AG10803 (cell line): ENCODE results near the gene HEPHL1.
"Not testable (repeated sequence)": the region's sequence is repeated elsewhere in the genome, so short reads cannot be mapped to it uniquely, and the experiment has no call there.

ENCODE experiments used
- DNase-seq: peaks from one replicate; pipeline ENCODE4 v3.0.0; 2010; ENCODE audit warnings: low read depth
- H3K4me3 ChIP-seq: 2 replicates; pipeline ENCODE4 v1.5.1; 2011; ENCODE audit warnings: mild to moderate bottlenecking, low read length, control low read depth
- TF ChIP-seq, protein P1 (sequence below): conservative IDR thresholded peaks from 2 replicates; pipeline ENCODE4 v1.5.1; 2011; ENCODE audit warnings: mild to moderate bottlenecking, low read length, control low read depth, inconsistent platforms

The HEPHL1 gene

DNA sequence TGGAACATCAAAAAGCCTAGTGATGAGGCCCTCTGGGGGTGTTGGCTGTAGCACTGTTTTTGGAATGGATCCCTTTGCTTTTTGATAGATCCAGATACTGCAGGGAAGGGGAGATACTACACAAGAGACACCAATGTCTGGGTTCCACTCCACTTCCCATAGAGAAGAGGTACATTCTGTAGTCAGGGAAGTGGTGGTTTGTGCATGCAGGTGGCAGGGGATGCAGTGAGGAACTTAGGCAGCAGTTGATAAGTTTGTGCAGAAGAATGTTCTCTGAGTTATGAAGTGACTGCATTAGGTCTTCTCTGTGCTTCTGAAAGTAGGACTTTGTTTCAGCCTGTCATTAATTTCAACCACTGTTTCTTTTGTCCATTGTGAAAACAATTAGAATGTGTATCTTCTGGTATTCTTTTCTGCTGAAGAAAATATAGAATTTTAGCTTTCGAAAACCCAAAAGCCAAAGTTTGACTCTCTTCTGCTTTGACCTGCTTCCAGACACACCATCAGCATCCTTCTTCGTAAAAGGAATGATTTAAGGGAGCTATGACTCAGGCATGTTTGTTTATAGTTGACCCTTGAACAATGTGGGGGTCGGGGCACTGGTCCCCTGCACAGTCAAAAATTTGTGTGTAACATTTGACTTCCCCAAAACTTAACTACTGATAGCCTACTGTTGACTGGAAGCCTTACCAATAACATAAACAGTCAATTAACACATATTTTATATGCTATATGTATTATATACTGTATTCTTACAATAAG lies 133.1 kb downstream of the HEPHL1 start:
- TF ChIP-seq, protein P1, sequence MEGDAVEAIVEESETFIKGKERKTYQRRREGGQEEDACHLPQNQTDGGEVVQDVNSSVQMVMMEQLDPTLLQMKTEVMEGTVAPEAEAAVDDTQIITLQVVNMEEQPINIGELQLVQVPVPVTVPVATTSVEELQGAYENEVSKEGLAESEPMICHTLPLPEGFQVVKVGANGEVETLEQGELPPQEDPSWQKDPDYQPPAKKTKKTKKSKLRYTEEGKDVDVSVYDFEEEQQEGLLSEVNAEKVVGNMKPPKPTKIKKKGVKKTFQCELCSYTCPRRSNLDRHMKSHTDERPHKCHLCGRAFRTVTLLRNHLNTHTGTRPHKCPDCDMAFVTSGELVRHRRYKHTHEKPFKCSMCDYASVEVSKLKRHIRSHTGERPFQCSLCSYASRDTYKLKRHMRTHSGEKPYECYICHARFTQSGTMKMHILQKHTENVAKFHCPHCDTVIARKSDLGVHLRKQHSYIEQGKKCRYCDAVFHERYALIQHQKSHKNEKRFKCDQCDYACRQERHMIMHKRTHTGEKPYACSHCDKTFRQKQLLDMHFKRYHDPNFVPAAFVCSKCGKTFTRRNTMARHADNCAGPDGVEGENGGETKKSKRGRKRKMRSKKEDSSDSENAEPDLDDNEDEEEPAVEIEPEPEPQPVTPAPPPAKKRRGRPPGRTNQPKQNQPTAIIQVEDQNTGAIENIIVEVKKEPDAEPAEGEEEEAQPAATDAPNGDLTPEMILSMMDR: no peak
- no peak overlapping the region for H3K4me3 ChIP-seq
- no peak for DNase-seq

DNA sequence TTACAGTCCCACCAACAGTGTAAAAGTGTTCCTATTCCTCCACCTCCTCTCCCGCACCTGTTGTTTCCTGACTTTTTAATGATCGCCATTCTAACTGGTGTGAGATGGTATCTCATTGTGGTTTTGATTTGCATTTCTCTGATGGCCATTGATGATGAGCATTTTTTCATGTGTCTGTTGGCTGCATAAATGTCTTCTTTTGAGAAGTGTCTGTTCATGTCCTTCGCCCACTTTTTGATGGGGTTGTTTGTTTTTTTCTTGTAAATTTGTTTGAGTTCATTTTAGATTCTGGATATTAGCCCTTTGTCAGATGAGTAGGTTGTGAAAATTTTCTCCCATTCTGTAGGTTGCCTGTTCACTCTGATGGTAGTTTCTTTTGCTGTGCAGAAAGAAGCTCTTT lies 136.2 kb downstream of the HEPHL1 start:
- DNase-seq, H3K4me3 ChIP-seq: not testable (repeated sequence)
